Myocyte (in vitro differentiated cells): ENCODE measurements around the gene HAGH. TPM values are rescaled to one million over a fixed set of nuclear protein-coding genes. Genes with fewer than 3 reads are reported as not detected.
"Not testable (repeated sequence)": the region's sequence is repeated elsewhere in the genome, so short reads cannot be mapped to it uniquely, and the experiment has no call there.

Source experiments
- DNase-seq: peaks from one replicate; pipeline ENCODE4 v3.0.0-alpha.2; 2012; ENCODE audit warnings: low read depth
- total RNA-seq: library from RNA; depleted of rRNA; stranded (reverse); fragments of >200 nt; gene quantifications from 2 replicates; pipeline ENCODE4 v1.2.3, GENCODE V29; 2014

Gene HAGH
- total RNA-seq, 1 donor from 2014 or later = 178 TPM

GRCh38 chr16:1812732-1813163 is 13.9 kb downstream of the HAGH start:
- DNase-seq = peak; percentile 89

- DNase-seq = no peak
Observed at GRCh38 chr16:1810536-1810935, 16.1 kb downstream of the HAGH start.

DNA sequence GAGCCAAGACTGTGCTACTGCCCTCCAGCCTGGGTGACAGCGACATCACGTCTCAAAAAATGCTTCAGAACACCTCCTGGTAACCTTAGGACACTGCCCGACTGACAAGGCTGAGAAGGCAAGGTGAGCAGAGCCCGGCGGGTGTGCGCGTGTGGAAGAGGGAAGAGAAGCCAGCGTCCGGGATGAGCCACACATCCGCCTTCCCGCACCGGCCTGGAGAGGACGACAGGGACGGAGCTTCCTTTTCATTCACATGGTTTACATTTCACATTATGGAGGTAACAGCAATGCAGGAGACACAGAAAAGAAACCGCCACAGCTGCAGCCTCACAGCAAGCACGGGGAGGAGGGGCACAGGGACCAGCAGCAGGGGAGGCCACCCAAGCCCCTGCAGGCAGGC is 16.5 kb downstream of the HAGH start:
- DNase-seq = no peak

GRCh38 chr16:1809281-1809801 is 17.3 kb downstream of the HAGH start:
- DNase-seq = no peak

DNA sequence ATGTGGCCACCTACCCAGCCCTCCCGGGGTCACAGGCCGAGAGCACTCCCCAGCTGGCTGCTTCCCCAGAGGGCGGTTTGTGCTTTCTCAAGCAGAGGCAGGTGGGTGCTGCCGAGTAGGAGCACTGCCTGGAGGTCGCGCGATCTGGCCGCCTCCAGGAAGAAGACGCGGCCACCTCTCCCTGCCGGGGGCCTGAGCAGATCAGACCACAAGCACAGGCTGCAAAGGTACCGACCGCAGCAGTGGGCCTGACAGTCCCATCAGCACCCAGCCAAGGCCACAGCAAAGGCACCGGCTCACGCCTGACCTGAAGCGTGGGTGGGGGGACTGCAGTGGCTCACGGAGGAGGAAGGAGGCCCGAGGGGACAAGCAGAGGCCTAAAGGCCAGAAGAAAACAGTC is 17.9 kb downstream of the HAGH start:
- no peak for DNase-seq

GRCh38 chr16:1807626-1808025 is 19.0 kb downstream of the HAGH start:
- DNase-seq = no peak

GRCh38 chr16:1800701-1801100 is 25.9 kb downstream of the HAGH start:
- DNase-seq = peak; percentile 23

DNA sequence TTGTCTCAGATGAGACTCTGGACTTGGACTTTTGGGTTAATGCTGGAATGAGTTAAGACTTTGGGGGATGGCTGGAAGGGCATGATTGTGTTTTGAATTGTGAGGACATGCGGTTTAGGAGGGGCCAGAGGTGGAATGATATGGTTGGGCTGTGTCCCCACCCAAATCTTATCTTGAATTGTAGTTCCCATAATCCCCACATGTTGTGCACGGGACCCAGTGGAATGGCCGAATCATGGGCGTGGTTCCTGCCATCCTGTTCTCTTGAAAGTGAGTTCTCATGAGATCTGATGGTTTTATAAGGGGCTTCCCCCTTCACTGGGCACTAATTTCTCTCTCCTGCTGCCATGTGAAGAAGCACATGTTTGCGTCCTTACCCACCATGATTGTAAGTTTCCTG is 27.4 kb downstream of the HAGH start:
- DNase-seq = not testable (repeated sequence)

- no peak for DNase-seq
Observed at GRCh38 chr16:1794908-1795666, 31.5 kb downstream of the HAGH start.

DNA sequence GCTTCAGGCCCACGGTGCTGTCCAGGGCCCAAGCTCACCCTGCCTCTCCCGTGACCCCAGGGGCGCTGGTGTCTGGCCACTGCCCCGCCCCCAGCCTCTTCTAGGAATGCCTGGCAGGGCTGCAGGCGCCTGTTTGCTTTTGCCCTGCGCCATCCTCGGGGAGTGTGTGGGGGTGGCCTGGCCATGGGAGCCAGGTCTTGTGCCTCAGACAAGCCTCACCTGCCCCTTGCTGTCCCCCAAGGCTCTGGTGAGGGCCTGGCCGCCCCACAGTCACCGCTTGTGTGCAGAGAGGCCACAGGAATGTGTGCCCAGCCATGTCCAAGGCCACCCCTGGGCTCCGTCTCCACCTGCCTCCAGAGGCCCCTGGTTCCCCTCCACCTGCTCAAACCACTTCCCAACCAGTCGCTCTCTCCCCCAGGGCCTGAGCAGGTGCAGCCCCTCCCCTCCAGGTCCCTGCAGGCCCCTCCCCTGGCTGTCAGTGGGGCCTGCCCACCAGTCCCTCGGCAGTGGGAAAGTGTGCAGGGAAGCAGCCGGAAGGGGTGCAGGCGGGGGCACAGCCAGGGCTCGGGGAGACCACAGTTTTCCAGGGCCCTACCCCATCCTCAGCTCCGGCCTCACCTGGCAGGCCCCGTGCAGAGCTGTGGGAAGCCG is 32.3 kb downstream of the HAGH start:
- DNase-seq = peak; percentile 49

DNA sequence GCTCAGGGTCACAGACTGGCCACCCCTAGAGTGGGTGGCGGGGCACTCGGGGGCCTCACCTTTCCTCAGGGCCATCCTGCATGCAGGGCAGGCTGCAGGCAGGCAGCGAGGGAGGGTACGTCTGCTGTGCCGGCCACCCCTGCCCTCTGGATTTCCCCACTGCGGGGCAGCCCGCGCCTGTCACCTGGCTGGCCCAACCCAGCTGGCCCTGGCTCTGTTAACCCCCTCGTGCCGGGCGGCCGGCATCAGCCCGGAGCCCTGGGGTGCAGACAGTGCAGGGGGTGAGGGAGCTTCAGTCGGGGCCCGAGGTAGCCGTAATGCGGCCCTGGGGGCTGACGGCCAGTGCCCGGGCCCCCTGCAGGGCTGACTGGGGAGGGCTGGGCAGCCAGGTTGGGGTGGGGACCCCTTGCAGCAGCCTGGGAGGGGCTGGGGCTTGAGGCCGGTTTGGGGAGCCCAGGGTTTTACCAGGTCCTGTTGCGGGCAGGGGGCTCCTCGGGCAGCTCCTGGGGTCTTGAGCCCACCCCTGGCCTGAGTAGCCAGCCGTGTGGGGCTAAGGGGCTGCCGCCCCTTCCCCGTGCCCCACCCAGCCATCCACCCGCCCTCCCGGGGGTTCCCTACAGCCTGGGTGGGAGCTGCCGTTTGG is 32.9 kb downstream of the HAGH start, which contains the start of gene IGFALS:
Gene IGFALS, minus strand, starts transcription at position 128 of the 643 bp plus-strand sequence. Its CDS starts 53 bp downstream, at position 75.
- no peak for DNase-seq

DNA sequence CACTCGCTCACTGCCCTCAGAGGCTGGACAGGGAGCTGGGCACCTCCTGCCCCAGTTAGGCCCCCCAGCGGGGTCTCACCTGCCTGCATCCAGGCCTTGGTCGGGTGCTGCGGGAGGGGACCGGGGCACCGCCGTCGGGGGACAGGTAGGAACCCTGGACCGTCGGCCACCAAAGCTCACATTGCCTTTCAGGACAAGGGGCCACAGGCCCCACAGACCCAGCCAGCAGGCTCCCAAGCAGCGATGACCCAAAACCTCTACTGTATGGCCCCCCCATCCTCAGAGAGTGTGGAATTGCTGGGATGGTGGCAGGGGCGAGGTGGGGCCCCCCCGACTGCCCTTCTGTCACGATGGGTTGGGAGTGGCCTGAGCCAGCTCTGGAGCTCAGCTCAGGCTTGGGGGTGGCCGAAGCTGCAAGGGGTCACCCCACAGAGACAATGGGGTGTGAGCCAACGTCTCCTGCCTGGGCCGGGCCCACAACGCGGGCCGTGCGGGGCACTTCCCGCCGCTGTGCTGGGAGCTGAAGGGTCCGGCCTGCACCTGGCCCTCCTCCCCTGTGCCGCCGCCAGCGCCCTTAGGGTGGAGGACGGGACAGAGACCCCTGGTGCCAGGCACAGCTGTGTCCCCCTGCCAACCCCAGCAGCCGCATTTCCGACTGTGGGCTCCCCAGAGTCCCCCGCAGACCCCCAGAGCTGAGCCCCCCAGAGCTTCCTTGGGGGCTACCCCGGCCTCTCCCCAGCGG is 33.6 kb downstream of the HAGH start:
- no peak for DNase-seq

GRCh38 chr16:1791943-1792812 is 34.4 kb downstream of the HAGH start:
- DNase-seq = no peak

- no peak for DNase-seq
Observed at GRCh38 chr16:1791256-1791942, 35.2 kb downstream of the HAGH start.

DNA sequence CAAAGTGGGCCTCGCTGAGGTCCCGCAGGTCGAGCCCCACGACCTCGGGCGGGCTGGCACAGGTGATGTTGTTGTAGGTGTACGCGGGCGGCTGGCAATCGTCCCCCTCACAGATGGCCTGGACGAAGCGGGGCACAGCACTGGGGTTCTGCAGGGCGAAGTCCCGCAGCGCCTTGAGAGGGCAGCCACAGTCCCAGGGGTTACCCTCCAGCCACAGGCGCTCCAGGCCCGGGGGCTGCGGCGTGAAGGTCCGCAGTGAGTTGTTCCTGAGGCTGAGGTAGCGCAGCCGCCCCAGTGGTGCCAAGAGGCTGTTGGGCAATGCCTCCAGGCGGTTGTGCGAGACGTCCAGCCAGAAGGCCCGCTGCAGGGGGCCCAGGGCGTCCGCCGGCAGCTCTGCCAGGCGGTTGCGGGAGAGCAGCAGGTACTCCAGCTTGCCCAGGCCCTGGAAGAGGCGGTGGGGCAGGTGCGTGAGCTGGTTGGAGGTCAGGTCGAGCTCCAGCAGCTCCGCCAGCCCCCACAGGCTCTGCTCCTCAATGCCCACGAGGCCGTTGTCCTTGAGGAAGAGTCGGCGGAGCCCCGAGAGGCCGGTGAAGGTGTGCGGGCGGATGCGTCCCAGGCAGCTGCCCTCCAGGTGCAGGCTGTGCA is 35.9 kb downstream of the HAGH start:
- DNase-seq = no peak

DNA sequence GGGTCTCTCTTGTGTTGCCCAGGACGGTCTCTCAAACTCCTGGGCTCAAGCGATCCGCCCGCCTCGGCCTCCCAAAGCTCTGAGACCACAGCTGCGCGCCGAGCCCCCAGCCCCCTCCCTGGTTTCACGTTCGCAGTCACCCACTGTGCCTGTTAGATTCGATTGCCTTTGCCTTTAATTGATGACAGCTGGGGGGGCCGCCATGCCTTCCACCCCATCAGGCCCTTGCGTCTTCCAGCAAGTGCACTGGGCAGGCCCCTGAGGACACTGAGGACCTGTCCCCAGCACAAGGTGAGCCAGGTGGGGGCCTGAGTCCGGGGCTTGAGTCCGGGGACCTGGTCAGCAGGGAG is 36.4 kb downstream of the HAGH start:
- no peak for DNase-seq

DNA sequence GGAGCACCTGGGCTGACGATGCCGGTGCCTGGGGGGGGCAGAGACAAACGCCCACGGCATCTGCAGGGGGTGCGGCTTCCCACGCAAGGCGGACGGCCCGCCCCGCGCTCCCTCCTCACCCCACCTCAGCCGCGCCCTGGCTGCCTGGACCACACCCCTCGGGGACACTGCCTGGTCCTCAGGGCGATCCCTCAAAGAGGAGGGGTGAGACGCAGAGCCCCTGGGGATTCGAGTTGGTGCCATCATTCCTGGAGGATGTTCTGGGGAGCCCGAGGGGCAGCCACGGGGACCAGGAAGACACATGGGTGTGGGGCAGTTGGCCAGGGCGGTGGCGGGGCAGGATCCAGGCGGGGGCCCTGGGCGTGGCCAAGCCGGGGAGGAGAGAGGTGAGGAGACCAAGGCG is 37.0 kb downstream of the HAGH start:
- no peak for DNase-seq

GRCh38 chr16:1788708-1789100 is 37.9 kb downstream of the HAGH start:
- no peak for DNase-seq

DNA sequence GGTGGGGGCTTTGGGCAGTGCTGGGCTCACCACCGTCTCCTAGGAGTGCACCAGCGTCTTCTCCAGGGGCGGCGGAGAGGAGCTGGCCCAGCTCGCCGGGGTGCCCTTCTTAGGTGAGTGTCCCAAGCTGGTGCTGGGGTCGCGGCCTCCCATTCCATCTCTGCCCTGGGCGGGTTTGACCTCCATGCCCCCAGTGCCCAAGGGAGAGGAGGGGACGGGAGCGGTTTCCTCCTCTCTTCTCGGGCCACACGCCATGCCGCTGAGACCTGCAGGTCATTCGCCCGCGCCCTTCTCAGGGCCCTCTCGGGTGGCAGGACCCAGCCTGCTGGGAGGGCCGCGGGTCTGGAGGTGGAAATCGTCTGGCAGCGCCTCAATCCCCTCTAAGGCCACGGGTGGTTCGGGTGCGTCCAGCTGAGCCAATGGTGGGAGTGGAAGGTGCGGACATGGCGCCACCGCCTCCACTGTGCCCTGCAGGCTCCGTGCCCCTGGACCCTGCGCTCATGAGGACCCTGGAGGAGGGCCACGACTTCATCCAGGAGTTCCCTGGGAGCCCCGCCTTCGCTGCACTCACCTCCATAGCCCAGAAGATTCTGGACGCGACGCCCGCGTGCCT is 38.4 kb downstream of the HAGH start:
- no peak for DNase-seq
